Endothelial cell of umbilical vein (primary cell): ENCODE data around the gene KIF18A. TPM values are rescaled to one million over a fixed set of nuclear protein-coding genes. Genes with fewer than 3 reads are reported as not detected.

Experiments used
- BruUV-seq: library from RNA; stranded (reverse); fragments of 400-500 nt; replicated peaks from 2 replicates; lab custom pipeline; 2021; lab: Mats Ljungman, UMichigan
- CTCF ChIA-PET: fragments of 300-600, 350-600 bp; sonication (Branson Sonifier 250); formaldehyde crosslinking; loops from one replicate; lab custom pipeline; 2021; ENCODE audit warnings: antibody characterized with exemption, inconsistent platforms; lab: Charles Lee
- POLR2A ChIA-PET: fragments of 300-600, 350-600 bp; sonication (Branson Sonifier 250); formaldehyde crosslinking; loops from one replicate; lab custom pipeline; 2021; ENCODE audit warnings: antibody characterized with exemption, inconsistent platforms; lab: Charles Lee
- DNase-seq: peaks from one replicate; pipeline ENCODE4 v3.0.0-alpha.2; 2011; ENCODE audit warnings: low read depth, low spot score
- FAIRE-seq: peaks from 2 replicates; lab custom pipeline; 2011; peaks lifted over from hg19 to GRCh38; lab: Jason Lieb, UNC
- H2AFZ ChIP-seq: 2 replicates; pipeline ENCODE4 v1.6.0; 2012; ENCODE audit warnings: low read depth, low read length, control low read depth, inconsistent platforms
- H3K27ac ChIP-seq: 2 replicates; pipeline ENCODE4 v1.5.1; 2011; ENCODE audit warnings: low read depth, mild to moderate bottlenecking, control low read depth, low read length, moderate library complexity; ENCODE audit not compliant: insufficient read depth
- H3K27me3 ChIP-seq, 2 experiments: 2 replicates each; pipeline versions ENCODE4 v1.6.0 to v1.6.1; 2011; ENCODE audit warnings: low read length in 2 of 2, mixed read lengths in 1 of 2; ENCODE audit not compliant: control insufficient read depth in 2 of 2, insufficient read depth in 2 of 2
- H3K36me3 ChIP-seq, 2 experiments: 2 replicates in 1 of 2; 3 replicates in 1 of 2; pipeline ENCODE4 v1.5.1; 2011; ENCODE audit warnings: low read length in 2 of 2, mild to moderate bottlenecking in 1 of 2, moderate library complexity in 1 of 2; ENCODE audit not compliant: control insufficient read depth in 2 of 2, insufficient read depth in 2 of 2; ENCODE audit errors: extremely low read depth in 1 of 2
- H3K4me1 ChIP-seq: 3 replicates; pipeline ENCODE4 v1.5.1; 2011; ENCODE audit warnings: mild to moderate bottlenecking, low read length; ENCODE audit not compliant: control insufficient read depth, insufficient read depth; ENCODE audit errors: extremely low read depth
- H3K4me2 ChIP-seq: 2 replicates; pipeline ENCODE4 v1.6.1; 2011; ENCODE audit warnings: low read length, control low read depth, mixed read lengths; ENCODE audit not compliant: insufficient read depth
- H3K4me3 ChIP-seq, 3 experiments: fragments of 200-600 bp in 1 of 3; sonication (generic), shearing (Covaris generic) in 1 of 3; replicated peaks in 1 of 3; 2 replicates each; pipeline ENCODE4 v1.5.1; 2011 to 2016; ENCODE audit warnings: control low read depth in 3 of 3, low read length in 3 of 3, mild to moderate bottlenecking in 2 of 3, inconsistent platforms in 1 of 3, low read depth in 1 of 3, moderate library complexity in 1 of 3; ENCODE audit not compliant: insufficient read depth in 1 of 3
- H3K79me2 ChIP-seq: 2 replicates; pipeline ENCODE4 v1.6.0; 2012; ENCODE audit warnings: low read length, inconsistent platforms; ENCODE audit not compliant: control insufficient read depth, insufficient read depth
- H3K9ac ChIP-seq: replicated peaks from 2 replicates; pipeline ENCODE3; 2011; ENCODE audit warnings: low read length, control low read depth; ENCODE audit not compliant: insufficient read depth; ENCODE audit errors: extremely low read depth
- H3K9me1 ChIP-seq: replicated peaks from 3 replicates; pipeline ENCODE4 v1.6.0; 2011; ENCODE audit warnings: mild to moderate bottlenecking, low read length; ENCODE audit not compliant: control insufficient read depth, insufficient read depth; ENCODE audit errors: extremely low read depth
- H3K9me3 ChIP-seq: replicated peaks from 2 replicates; pipeline ENCODE4 v1.5.1; 2012; ENCODE audit warnings: low read length, inconsistent platforms; ENCODE audit not compliant: control insufficient read depth, insufficient read depth
- H4K20me1 ChIP-seq: replicated peaks from 2 replicates; pipeline ENCODE3; 2011; ENCODE audit warnings: mild to moderate bottlenecking, low read length; ENCODE audit not compliant: control insufficient read depth, insufficient read depth; ENCODE audit errors: extremely low read depth
- FOS ChIP-seq: IDR thresholded peaks from 2 replicates; pipeline ENCODE4 v1.6.1; 2011; ENCODE audit warnings: mild to moderate bottlenecking, low read length, moderate library complexity, borderline replicate concordance; ENCODE audit not compliant: insufficient read depth
- JUN ChIP-seq: IDR thresholded peaks from 2 replicates; pipeline ENCODE4 v1.6.1; 2011; ENCODE audit warnings: borderline replicate concordance, low read depth; ENCODE audit not compliant: insufficient read length, insufficient read depth
- MYC ChIP-seq: IDR thresholded peaks from one replicate; pipeline ENCODE4 v1.6.1; 2011; ENCODE audit warnings: mild to moderate bottlenecking, low read depth, low read length
- POLR2AphosphoS5 ChIP-seq: IDR thresholded peaks from 2 replicates; pipeline ENCODE4 v1.6.1; 2012; ENCODE audit warnings: low read depth, mild to moderate bottlenecking, control low read depth, low read length, moderate library complexity; ENCODE audit not compliant: insufficient read depth
- dilution Hi-C: fragments of 300-500 bp; cut with MboI; formaldehyde crosslinking; loops from one replicate; pipeline ENCODE4 v1.15.0; 2019; ENCODE audit warnings: low sequenced_read_pairs; ENCODE audit not compliant: extremely low pct_ligation_motif_present
- intact Hi-C: fragments of 100-400 bp; cut with micrococcal nuclease; formaldehyde crosslinking; loops from one replicate; pipeline ENCODE4 v1.10.0; 2022
- polyA plus RNA-seq, 4 experiments: library from polyadenylated mRNA; depleted of rRNA in 3 of 4; stranded (reverse) in 3 of 4; unstranded in 1 of 4; fragments of >200 nt; gene quantifications; 2 replicates each; pipeline versions ENCODE4 v1.2.1 to v1.2.3, GENCODE V29; 2011 to 2012; ENCODE audit warnings: missing spikeins in 1 of 4
- total RNA-seq: library from RNA; stranded (reverse); gene quantifications from 2 replicates; pipeline ENCODE4 v1.2.3, GENCODE V29; 2021
- TF ChIP-seq, protein P1 (sequence below): IDR thresholded peaks from 2 replicates; pipeline ENCODE4 v1.6.1; 2011; ENCODE audit not compliant: insufficient read depth, insufficient read length

KIF18A gene
- total and polyA plus RNA-seq, 2 donors (not counting 3 experiments of a cell fraction or from before 2014, with no cell fraction given) = 2.5 to 18.5 TPM

DNA sequence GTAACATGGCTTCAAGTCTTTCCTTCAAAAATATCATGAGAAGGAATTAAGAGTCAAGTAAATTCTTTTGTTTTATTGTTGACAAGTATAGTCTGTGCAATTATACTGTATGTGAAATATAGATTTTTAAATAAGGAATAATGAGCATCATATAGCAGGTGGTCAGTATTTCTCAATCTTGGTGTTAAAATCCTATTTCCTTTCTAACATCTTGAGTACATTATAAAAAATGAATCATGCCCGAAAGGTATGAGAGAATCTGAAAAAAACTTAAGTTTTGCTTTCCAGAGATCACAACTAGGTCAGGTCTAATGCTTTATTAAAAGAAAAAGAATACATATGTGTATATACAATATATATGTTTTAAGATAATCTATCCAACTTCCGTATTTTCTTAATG is 53.1 kb downstream of the KIF18A start:
- Histone ChIP-seq H3K9ac (no peak overlapping the region), H3K4me2 (no peak overlapping the region), H3K36me3 (no peaks in the 10 kb centered on the region), H3K9me1 (no peaks in the 10 kb centered on the region), H3K27ac (no peak overlapping the region), H3K27me3 (no peaks in the 10 kb centered on the region), H3K4me1 (peaks cover 3% of the 10 kb centered on the region), H3K79me2 (no peaks in the 10 kb centered on the region), H3K4me3 (no peak overlapping the region), H3K9me3 (no peaks in the 10 kb centered on the region), H4K20me1 (no peaks in the 10 kb centered on the region), H2AFZ (no peak overlapping the region)
- no TSS peak for BruUV-seq
- intact Hi-C loops (no loop called here), dilution Hi-C loops (no loop called here)
- TF ChIP-seq MYC = no peak
- no peak for FAIRE-seq
- CTCF ChIA-PET = interaction anchor here (1.4 kb wide), 1 partner anchor 17 kb away, joined by 5 read pairs; no protein-coding TSS in a partner anchor
- DNase-seq = no peak
- POLR2A ChIA-PET = no interaction called here

GRCh38 chr11:28049338-28050216 is 58.4 kb downstream of the KIF18A start:
- no peaks in the 10 kb centered on the region for H3K9me1 ChIP-seq
- dilution Hi-C loops = no loop called here
- no peak overlapping the region for H3K9ac ChIP-seq
- no peaks in the 10 kb centered on the region for H3K27me3 ChIP-seq
- no peaks in the 10 kb centered on the region for H4K20me1 ChIP-seq
- DNase-seq (peak; percentile 74), FAIRE-seq (peak; percentile 66)
- H3K27ac ChIP-seq = no peak overlapping the region
- CTCF ChIA-PET = interaction anchor here (1.1 to 1.9 kb wide), 3 partner anchors 10 to 23 kb away, joined by 3 to 4 read pairs (median 4); no protein-coding TSS in a partner anchor
- intact Hi-C loops = no loop called here
- no peaks in the 10 kb centered on the region for H3K36me3 ChIP-seq
- no peaks in the 10 kb centered on the region for H3K79me2 ChIP-seq
- peak overlapping the region; percentile 49 for H3K4me2 ChIP-seq
- H3K4me1 ChIP-seq = peaks cover 11% of the 10 kb centered on the region
- POLR2A ChIA-PET = no interaction called here
- no TSS peak for BruUV-seq
- H3K4me3 ChIP-seq = no peak overlapping the region
- TF ChIP-seq, protein P1, sequence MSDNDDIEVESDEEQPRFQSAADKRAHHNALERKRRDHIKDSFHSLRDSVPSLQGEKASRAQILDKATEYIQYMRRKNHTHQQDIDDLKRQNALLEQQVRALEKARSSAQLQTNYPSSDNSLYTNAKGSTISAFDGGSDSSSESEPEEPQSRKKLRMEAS = no peak
- TF ChIP-seq JUN (peak; percentile 72), FOS (peak; percentile 56), POLR2AphosphoS5 (peak; percentile 30)
- H2AFZ ChIP-seq = no peak overlapping the region
- H3K9me3 ChIP-seq = no peaks in the 10 kb centered on the region
